GM12801 (cell line): Measurements from ENCODE around the gene MEF2D.

ENCODE experiments used
- CTCF ChIP-seq: IDR thresholded peaks from one replicate; pipeline ENCODE4 v1.5.1; 2011; ENCODE audit warnings: control low read depth; ENCODE audit not compliant: insufficient read length; ENCODE audit errors: extremely low read depth

The MEF2D gene

GRCh38 chr1:156440654-156441437 lies 59.7 kb downstream of the MEF2D start:
- no peak for TF ChIP-seq CTCF

DNA sequence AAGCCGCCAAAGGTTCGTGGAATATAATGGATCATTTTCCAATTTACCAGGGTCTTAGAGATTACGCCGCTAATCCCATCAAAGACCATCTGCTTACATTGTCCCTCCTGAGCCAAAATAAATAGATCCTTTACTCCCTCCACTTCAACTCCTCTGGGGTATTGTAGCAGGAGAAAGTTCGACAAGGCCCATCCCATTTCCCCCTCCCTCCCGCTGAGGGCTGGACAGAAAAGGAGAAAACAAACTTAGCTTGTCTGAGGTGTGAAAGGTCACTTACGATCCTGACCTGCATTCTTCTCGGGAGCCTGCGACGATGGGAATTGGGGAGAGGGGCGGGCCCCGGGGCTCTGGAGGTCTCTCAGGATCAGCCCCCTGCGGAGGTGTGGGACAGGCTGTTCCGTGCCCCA lies 60.8 kb downstream of the MEF2D start:
- TF ChIP-seq CTCF: no peak

- no peak for TF ChIP-seq CTCF
These were observed 61.4 kb downstream of the MEF2D start for GRCh38 chr1:156439036-156439776.

DNA sequence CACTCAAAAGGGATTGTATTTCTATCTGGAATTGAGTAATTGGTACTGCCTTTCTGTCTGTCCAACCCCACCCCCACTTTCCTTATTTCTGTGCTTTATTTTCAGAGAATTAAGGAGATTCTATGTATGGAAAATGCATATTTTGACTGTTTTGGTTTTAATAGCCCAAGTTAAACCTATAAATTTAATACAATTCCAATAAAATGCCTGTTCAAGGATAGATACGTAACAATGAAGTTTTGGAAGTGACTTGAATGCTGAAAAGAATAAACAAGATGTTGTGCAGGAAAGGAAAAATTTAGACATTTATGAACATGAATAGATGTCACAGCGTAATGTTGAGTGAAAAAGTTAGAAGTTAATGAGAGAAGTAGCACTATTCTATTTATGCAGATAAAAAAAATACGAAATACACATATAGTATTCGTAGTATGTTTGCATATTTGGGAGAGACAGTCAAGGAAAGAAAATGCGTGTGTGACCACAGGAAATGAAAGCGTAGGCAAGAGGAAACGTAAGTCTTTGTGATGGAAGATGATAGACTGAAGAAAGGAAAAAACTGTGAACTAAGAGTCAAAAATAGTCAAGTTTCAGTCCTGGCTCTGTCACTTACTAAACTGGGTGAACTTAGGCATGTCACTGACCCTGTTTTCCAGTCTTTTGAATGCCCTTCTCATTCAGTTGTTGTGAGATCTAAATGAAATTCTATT lies 62.1 kb downstream of the MEF2D start:
- no peak for TF ChIP-seq CTCF

GRCh38 chr1:156437037-156437867 lies 63.3 kb downstream of the MEF2D start:
- TF ChIP-seq CTCF: no peak

- TF ChIP-seq CTCF: no peak
These were observed 64.2 kb downstream of the MEF2D start for GRCh38 chr1:156436141-156437036.
